ENCODE data around the gene SPG7. TPM values are rescaled to one million over a fixed set of nuclear protein-coding genes. Genes with fewer than 3 reads are reported as not detected.

SPG7 gene
- polyA plus RNA-seq, 1 donor from 2014 or later, result 216 TPM

GRCh38 chr16:89546781-89547180 is 38.6 kb downstream of the SPG7 start:
- no peak overlapping the region for H3K4me2 ChIP-seq (ENCODE audit: low read length)
- H3K36me3 ChIP-seq (ENCODE audit: insufficient read depth, low read length), result no peaks in the 10 kb centered on the region
- no peaks in the 10 kb centered on the region for H3K9me2 ChIP-seq (ENCODE audit: insufficient read depth, low read length)
- H3K9me3 ChIP-seq (ENCODE audit: low read length), result no peaks in the 10 kb centered on the region
- no peaks in the 10 kb centered on the region for H3F3A ChIP-seq (ENCODE audit: insufficient read depth, low read length, poor library complexity, severe bottlenecking)
- H3K27ac ChIP-seq (ENCODE audit: low read length), result no peak overlapping the region
- H4K20me1 ChIP-seq (ENCODE audit: insufficient read depth), result no peaks in the 10 kb centered on the region
- TF ChIP-seq, protein P1, sequence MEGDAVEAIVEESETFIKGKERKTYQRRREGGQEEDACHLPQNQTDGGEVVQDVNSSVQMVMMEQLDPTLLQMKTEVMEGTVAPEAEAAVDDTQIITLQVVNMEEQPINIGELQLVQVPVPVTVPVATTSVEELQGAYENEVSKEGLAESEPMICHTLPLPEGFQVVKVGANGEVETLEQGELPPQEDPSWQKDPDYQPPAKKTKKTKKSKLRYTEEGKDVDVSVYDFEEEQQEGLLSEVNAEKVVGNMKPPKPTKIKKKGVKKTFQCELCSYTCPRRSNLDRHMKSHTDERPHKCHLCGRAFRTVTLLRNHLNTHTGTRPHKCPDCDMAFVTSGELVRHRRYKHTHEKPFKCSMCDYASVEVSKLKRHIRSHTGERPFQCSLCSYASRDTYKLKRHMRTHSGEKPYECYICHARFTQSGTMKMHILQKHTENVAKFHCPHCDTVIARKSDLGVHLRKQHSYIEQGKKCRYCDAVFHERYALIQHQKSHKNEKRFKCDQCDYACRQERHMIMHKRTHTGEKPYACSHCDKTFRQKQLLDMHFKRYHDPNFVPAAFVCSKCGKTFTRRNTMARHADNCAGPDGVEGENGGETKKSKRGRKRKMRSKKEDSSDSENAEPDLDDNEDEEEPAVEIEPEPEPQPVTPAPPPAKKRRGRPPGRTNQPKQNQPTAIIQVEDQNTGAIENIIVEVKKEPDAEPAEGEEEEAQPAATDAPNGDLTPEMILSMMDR (IDR thresholded peaks at IDR 0.05; ENCODE audit: poor library complexity, severe bottlenecking), result no peak
- no peak for TF ChIP-seq SMC3 (conservative IDR thresholded peaks at IDR 0.05; ENCODE audit: poor library complexity)
- TF ChIP-seq EZH2 (IDR thresholded peaks at IDR 0.05; ENCODE audit: borderline replicate concordance, insufficient read depth, low read length, poor library complexity, severe bottlenecking), result no peak
- no peak for TF ChIP-seq RAD21 (conservative IDR thresholded peaks at IDR 0.05)
- TF ChIP-seq EP300 (conservative IDR thresholded peaks at IDR 0.05; ENCODE audit: poor library complexity, severe bottlenecking), result no peak
- no peak for TF ChIP-seq POLR2AphosphoS5 (IDR thresholded peaks at IDR 0.05)
- TF ChIP-seq, protein P2, sequence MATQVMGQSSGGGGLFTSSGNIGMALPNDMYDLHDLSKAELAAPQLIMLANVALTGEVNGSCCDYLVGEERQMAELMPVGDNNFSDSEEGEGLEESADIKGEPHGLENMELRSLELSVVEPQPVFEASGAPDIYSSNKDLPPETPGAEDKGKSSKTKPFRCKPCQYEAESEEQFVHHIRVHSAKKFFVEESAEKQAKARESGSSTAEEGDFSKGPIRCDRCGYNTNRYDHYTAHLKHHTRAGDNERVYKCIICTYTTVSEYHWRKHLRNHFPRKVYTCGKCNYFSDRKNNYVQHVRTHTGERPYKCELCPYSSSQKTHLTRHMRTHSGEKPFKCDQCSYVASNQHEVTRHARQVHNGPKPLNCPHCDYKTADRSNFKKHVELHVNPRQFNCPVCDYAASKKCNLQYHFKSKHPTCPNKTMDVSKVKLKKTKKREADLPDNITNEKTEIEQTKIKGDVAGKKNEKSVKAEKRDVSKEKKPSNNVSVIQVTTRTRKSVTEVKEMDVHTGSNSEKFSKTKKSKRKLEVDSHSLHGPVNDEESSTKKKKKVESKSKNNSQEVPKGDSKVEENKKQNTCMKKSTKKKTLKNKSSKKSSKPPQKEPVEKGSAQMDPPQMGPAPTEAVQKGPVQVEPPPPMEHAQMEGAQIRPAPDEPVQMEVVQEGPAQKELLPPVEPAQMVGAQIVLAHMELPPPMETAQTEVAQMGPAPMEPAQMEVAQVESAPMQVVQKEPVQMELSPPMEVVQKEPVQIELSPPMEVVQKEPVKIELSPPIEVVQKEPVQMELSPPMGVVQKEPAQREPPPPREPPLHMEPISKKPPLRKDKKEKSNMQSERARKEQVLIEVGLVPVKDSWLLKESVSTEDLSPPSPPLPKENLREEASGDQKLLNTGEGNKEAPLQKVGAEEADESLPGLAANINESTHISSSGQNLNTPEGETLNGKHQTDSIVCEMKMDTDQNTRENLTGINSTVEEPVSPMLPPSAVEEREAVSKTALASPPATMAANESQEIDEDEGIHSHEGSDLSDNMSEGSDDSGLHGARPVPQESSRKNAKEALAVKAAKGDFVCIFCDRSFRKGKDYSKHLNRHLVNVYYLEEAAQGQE (IDR thresholded peaks at IDR 0.05; ENCODE audit: borderline replicate concordance), result no peak
- TF ChIP-seq MXI1 (conservative IDR thresholded peaks at IDR 0.05; ENCODE audit: poor library complexity, severe bottlenecking), result no peak
- TF ChIP-seq TAF1 (IDR thresholded peaks at IDR 0.05; ENCODE audit: low read depth), result no peak
- no peak overlapping the region for H3K4me3 ChIP-seq (ENCODE audit: low read length)
- no peak overlapping the region for H2AFZ ChIP-seq (ENCODE audit: low read depth, low read length)
- no peaks in the 10 kb centered on the region for H3K27me3 ChIP-seq (ENCODE audit: insufficient read depth, low read depth, low read length)
- H3K9ac ChIP-seq (ENCODE audit: low read length), result no peak overlapping the region
- H3K79me2 ChIP-seq (replicated peaks; ENCODE audit: insufficient read depth, low read length), result no peaks in the 10 kb centered on the region

GRCh38 chr16:89547291-89547690 is 39.1 kb downstream of the SPG7 start:
- Histone ChIP-seq H3F3A (ENCODE audit: insufficient read depth, low read length, poor library complexity, severe bottlenecking) (no peaks in the 10 kb centered on the region), H3K9ac (ENCODE audit: low read length) (no peak overlapping the region), H3K9me3 (ENCODE audit: low read length) (no peaks in the 10 kb centered on the region), H3K27ac (ENCODE audit: low read length) (no peak overlapping the region), H2AFZ (ENCODE audit: low read depth, low read length) (no peak overlapping the region), H3K36me3 (ENCODE audit: insufficient read depth, low read length) (no peaks in the 10 kb centered on the region), H3K4me2 (ENCODE audit: low read length) (no peak overlapping the region), H3K27me3 (ENCODE audit: insufficient read depth, low read depth, low read length) (no peaks in the 10 kb centered on the region), H3K9me2 (ENCODE audit: insufficient read depth, low read length) (no peaks in the 10 kb centered on the region), H3K4me3 (ENCODE audit: low read length) (no peak overlapping the region), H3K79me2 (replicated peaks; ENCODE audit: insufficient read depth, low read length) (no peaks in the 10 kb centered on the region), H4K20me1 (ENCODE audit: insufficient read depth) (no peaks in the 10 kb centered on the region)
- TF ChIP-seq EZH2 (IDR thresholded peaks at IDR 0.05; ENCODE audit: borderline replicate concordance, insufficient read depth, low read length, poor library complexity, severe bottlenecking) (no peak), SMC3 (conservative IDR thresholded peaks at IDR 0.05; ENCODE audit: poor library complexity) (no peak), POLR2AphosphoS5 (IDR thresholded peaks at IDR 0.05) (no peak), TAF1 (IDR thresholded peaks at IDR 0.05; ENCODE audit: low read depth) (no peak), EP300 (conservative IDR thresholded peaks at IDR 0.05; ENCODE audit: poor library complexity, severe bottlenecking) (no peak), MXI1 (conservative IDR thresholded peaks at IDR 0.05; ENCODE audit: poor library complexity, severe bottlenecking) (no peak), RAD21 (conservative IDR thresholded peaks at IDR 0.05) (no peak)
- TF ChIP-seq, protein P2 (IDR thresholded peaks at IDR 0.05; ENCODE audit: borderline replicate concordance), result no peak
- TF ChIP-seq, protein P1 (IDR thresholded peaks at IDR 0.05; ENCODE audit: poor library complexity, severe bottlenecking), result no peak

Measured in neural cell (in vitro differentiated cells).